Prostate gland (tissue), 2 donors: ENCODE results near the gene COL15A1.

Source experiments
- POLR2A ChIP-seq: fragments of 450-650 bp; IDR thresholded peaks from one replicate; pipeline ENCODE4 v1.6.1; 2016; ENCODE audit warnings: antibody characterized with exemption, mild to moderate bottlenecking
- POLR2AphosphoS5 ChIP-seq: sonication (generic); formaldehyde crosslinking; IDR thresholded peaks from one replicate; pipeline ENCODE4 v1.6.1; 2017; ENCODE audit warnings: antibody characterized with exemption
- TF ChIP-seq, protein P1 (sequence below), 4 experiments: fragments of 200-600 bp in 2 of 4; fragments of 450-650 bp in 2 of 4; sonication (generic) in 2 of 4; IDR thresholded peaks; 1 replicate in 3 of 4; 2 replicates in 1 of 4; pipeline ENCODE4 v1.5.1; 2016 to 2019; ENCODE audit warnings: antibody characterized with exemption in 4 of 4, mild to moderate bottlenecking in 2 of 4, moderate library complexity in 2 of 4

DNA sequence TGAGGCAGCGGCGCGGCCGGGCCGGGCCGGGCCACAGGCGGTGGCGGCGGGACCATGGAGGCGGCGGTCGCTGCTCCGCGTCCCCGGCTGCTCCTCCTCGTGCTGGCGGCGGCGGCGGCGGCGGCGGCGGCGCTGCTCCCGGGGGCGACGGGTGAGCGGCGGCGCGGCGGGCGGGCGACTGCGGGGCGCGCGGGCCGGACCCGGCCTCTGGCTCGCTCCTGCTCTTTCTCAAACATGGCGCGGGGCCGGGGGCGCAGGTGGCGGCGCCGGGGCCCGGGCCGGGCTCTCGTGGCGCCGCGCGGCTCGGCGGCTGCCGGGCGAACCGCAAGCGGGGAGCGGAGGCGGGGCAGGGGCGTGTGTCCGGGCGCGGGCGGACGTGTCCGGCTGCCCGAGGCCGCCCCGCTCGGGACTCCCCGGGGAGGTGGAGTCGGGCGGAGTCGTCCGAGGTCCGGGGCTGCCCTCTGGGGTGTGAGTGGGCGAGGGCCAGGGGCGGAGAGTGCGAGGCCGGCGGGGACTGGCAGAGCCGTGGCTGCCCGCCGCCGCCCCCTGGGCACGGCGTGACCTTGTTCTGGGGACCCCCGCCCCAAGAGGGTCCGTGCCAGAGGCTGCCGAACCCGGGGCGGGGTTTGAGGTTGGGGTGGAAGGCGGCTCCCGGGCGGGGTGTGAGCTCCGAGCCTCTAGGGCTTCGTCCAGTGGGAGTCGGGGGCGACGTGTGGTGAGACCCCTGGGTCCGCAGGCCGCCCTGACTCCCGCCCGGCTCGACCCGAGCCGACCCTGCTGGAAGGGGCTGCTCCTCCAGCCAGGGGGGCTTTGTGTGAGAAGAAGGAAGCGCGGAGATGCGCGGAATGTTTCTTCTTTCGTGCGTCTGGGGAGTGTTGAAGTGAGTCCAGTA lies 161.7 kb downstream of the COL15A1 start:
- TF ChIP-seq, protein P1, sequence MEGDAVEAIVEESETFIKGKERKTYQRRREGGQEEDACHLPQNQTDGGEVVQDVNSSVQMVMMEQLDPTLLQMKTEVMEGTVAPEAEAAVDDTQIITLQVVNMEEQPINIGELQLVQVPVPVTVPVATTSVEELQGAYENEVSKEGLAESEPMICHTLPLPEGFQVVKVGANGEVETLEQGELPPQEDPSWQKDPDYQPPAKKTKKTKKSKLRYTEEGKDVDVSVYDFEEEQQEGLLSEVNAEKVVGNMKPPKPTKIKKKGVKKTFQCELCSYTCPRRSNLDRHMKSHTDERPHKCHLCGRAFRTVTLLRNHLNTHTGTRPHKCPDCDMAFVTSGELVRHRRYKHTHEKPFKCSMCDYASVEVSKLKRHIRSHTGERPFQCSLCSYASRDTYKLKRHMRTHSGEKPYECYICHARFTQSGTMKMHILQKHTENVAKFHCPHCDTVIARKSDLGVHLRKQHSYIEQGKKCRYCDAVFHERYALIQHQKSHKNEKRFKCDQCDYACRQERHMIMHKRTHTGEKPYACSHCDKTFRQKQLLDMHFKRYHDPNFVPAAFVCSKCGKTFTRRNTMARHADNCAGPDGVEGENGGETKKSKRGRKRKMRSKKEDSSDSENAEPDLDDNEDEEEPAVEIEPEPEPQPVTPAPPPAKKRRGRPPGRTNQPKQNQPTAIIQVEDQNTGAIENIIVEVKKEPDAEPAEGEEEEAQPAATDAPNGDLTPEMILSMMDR (IDR thresholded peaks at IDR 0.05), result no peak
- TF ChIP-seq POLR2A (peak; percentile 54), POLR2AphosphoS5 (no peak)
